Ovary (tissue), 9 donors: ENCODE measurements around the gene GOLGA2. TPM values are rescaled to one million over a fixed set of nuclear protein-coding genes. Genes with fewer than 3 reads are reported as not detected.

Experiments used
- DNase-seq, 5 donors: peaks; one replicate each; pipeline ENCODE4 v3.0.0-alpha.2; 2019 to 2020
- H3K27ac ChIP-seq, 2 donors: fragments of 200-600 bp; one replicate each; pipeline versions ENCODE4 v1.5.1 to v1.8.0; 2019 to 2022
- H3K27me3 ChIP-seq: fragments of 200-600 bp; one replicate; pipeline ENCODE4 v1.8.0; 2022
- H3K36me3 ChIP-seq: fragments of 200-600 bp; sonication (generic); one replicate; pipeline ENCODE4 v1.5.1; 2019
- H3K4me1 ChIP-seq: one replicate; pipeline ENCODE4 v1.8.1; 2013; ENCODE audit warnings: mild to moderate bottlenecking, moderate library complexity; ENCODE audit not compliant: insufficient read depth
- H3K4me3 ChIP-seq: fragments of 200-600 bp; sonication (generic); one replicate; pipeline ENCODE4 v1.5.1; 2017
- H3K9me3 ChIP-seq, 2 donors: fragments of 200-600 bp in 1 of 2; sonication (generic) in 1 of 2; one replicate each; pipeline versions ENCODE4 v1.5.1 to v1.8.1; 2013 to 2019; ENCODE audit warnings: mild to moderate bottlenecking in 1 of 2, moderate library complexity in 1 of 2
- EP300 ChIP-seq: sonication (generic); formaldehyde crosslinking; IDR thresholded peaks from one replicate; pipeline ENCODE4 v1.6.1; 2017; ENCODE audit warnings: antibody characterized with exemption
- POLR2A ChIP-seq: fragments of 450-650 bp; IDR thresholded peaks from one replicate; pipeline ENCODE4 v1.6.1; 2017; ENCODE audit warnings: antibody characterized with exemption, mild to moderate bottlenecking, moderate library complexity
- WGBS, 3 donors: extraction: QIAGEN DNeasy Blood & Tissue Kit in 1 of 3; methylation state at CpG; one replicate each; pipeline versions ENCODE4 v1.1.5 to v1.1.7; 2013 to 2017; 5-methylcytosine and 5-hydroxymethylcytosine counted together
- intact Hi-C, 4 donors: fragments of 100-400 bp; cut with DNase I; formaldehyde crosslinking; loops; one replicate each; pipeline versions ENCODE4 v1.11.0 to v1.15.1; 2022 to 2023
- polyA plus RNA-seq, 2 donors: library from polyadenylated mRNA; stranded (reverse); fragments of 200-250 nt in 1 of 2; fragments of 350-450 nt in 1 of 2; fragmentation: Illumina TruSeq in 1 of 2; extraction: RNeasy Lipid Tissue Mini Kit (QIAGEN cat#74804) in 1 of 2; gene quantifications; one replicate each; pipeline ENCODE4 v1.2.3, GENCODE V29; 2013 to 2014
- total RNA-seq, 7 donors: library from RNA; depleted of rRNA in 2 of 7; stranded (reverse); fragments of >200 nt in 2 of 7; fragmentation: NEBNext Ultra II Directional in 3 of 7; extraction: Animal tissue kit (Norgen Biotek cat#: 25700) in 3 of 7; gene quantifications; one replicate each; pipeline versions ENCODE4 v1.1.0 to v1.2.4, GENCODE V29; 2016 to 2023
- TF ChIP-seq, protein P1 (sequence below), 3 donors: fragments of 450-650 bp in 2 of 3; fragments of 200-600 bp in 1 of 3; IDR thresholded peaks; one replicate each; pipeline versions ENCODE4 v1.5.1 to v1.8.0; 2016 to 2022; ENCODE audit warnings: antibody characterized with exemption in 3 of 3, mild to moderate bottlenecking in 1 of 3
- donor health status: DM: no; HTN: no; CAD: no; lungs with moderate emphysema.
- donor health status: DM: no; HTN: no; CAD: no.
- donor health status: Bipolar disorder and iron deficiency.
- donor health status: DM: yes; HTN: yes; CAD: no.
- donor health status: DM: no; HTN: no; CAD: no.
- donor health status: DM: yes; HTN: yes; CAD: no.

GOLGA2 gene
- total and polyA plus RNA-seq, 9 donors: 53.2 to 117 (median 107) TPM

DNA sequence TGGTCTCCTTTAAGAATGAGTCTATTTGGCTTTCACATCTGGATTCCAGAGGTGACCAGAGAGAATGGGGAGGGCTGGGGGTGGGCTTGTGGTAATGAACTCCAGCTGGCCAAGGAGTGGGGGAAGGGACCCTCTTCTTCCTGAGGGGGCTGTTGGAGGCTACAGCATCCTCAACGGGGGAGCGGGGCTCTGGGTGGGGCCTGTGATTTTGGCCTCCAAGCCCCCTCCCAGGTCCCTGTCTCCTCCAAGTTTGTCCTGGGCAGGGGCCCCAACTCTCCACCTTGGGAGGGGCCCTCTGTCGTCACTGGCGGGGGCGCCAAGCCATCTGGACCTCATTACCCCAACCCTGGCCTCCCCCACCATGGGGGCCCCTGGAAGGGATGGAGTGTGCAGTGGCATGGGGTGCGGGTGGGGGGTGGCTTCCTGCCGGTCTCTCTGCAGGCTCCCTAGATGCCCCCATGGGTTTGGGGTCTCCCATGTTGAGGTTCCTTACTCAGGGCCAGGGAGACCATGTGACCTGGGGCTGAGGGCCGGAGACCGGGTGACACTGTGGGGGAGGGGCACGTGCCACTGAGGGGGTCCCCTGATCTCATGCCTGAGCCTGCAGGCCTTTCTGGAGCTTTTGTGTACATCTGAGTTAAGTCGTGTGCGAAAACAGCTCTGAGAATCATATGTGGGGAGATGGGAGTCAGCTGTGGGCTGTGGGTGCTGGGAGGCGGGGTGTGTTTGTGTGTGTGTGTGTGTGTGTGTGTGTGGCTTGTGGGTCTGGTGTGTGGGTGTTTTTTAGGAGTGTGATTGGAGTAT lies 32.4 kb downstream of the GOLGA2 start:
- TF ChIP-seq, protein P1, sequence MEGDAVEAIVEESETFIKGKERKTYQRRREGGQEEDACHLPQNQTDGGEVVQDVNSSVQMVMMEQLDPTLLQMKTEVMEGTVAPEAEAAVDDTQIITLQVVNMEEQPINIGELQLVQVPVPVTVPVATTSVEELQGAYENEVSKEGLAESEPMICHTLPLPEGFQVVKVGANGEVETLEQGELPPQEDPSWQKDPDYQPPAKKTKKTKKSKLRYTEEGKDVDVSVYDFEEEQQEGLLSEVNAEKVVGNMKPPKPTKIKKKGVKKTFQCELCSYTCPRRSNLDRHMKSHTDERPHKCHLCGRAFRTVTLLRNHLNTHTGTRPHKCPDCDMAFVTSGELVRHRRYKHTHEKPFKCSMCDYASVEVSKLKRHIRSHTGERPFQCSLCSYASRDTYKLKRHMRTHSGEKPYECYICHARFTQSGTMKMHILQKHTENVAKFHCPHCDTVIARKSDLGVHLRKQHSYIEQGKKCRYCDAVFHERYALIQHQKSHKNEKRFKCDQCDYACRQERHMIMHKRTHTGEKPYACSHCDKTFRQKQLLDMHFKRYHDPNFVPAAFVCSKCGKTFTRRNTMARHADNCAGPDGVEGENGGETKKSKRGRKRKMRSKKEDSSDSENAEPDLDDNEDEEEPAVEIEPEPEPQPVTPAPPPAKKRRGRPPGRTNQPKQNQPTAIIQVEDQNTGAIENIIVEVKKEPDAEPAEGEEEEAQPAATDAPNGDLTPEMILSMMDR (IDR thresholded peaks at IDR 0.05): no peak
- no peak for TF ChIP-seq POLR2A
- no peak for TF ChIP-seq EP300
- Histone ChIP-seq H3K27ac (no peak overlapping the region), H3K9me3 (no peaks in the 10 kb centered on the region), H3K4me1 (peaks cover 2% of the 10 kb centered on the region), H3K36me3 (no peaks in the 10 kb centered on the region), H3K4me3 (no peak overlapping the region), H3K27me3 (no peaks in the 10 kb centered on the region)
- no peak for DNase-seq
- 21 to 31% (median 29%) methylated on average over 8 to 13 of the region's 13 CpGs for WGBS, 3 donors
- intact Hi-C loops: no loop called here

DNA sequence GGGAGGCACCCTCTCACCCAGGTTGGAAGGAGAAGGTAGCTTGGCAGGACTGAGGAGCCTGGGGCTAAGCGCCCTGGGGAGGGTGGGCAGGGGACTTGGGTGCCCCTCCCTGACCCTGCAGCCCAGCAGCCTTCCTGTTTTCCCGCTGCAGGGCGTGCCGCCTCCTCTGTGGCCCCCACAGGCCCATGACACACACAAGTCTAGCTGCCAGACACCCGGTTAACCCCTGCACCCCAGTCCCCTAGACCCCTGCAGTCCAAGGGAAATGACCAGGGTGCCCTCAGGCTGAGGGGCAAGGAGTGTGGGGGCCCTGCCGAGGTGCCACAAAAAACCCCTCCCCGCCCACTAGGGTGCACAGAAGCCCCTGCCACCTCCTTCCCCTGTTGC lies 33.0 kb downstream of the GOLGA2 start:
- Histone ChIP-seq H3K27ac (no peak overlapping the region), H3K9me3 (no peaks in the 10 kb centered on the region), H3K4me1 (peaks cover 2% of the 10 kb centered on the region), H3K36me3 (no peaks in the 10 kb centered on the region), H3K4me3 (no peak overlapping the region), H3K27me3 (no peaks in the 10 kb centered on the region)
- no peak for DNase-seq
- 27 to 41% (median 37%) methylated on average over 7 of the region's 7 CpGs for WGBS, 3 donors
- no peak for TF ChIP-seq EP300
- no peak for TF ChIP-seq POLR2A
- TF ChIP-seq, protein P1 (IDR thresholded peaks at IDR 0.05): no peak
- intact Hi-C loops: no loop called here

DNA sequence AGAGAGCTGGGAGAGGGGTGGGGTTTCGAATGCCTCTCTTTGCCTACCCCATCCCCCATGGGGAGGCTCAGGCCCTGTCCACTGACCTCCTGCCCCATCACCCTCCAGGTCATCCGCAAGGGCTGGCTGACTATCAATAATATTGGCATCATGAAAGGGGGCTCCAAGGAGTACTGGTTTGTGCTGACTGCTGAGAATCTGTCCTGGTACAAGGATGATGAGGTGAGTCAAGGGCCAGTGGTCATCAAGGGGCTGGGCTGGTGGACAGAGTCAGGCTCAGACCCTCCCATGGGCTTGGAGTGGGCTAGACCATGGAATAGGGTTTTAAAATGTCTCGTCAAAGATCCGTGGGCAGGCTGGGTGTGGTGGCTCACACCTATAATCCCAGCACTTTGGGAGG lies 33.7 kb downstream of the GOLGA2 start:
- WGBS, 3 donors: 88 to 93% (median 93%) methylated on average over 4 of the region's 4 CpGs

DNA sequence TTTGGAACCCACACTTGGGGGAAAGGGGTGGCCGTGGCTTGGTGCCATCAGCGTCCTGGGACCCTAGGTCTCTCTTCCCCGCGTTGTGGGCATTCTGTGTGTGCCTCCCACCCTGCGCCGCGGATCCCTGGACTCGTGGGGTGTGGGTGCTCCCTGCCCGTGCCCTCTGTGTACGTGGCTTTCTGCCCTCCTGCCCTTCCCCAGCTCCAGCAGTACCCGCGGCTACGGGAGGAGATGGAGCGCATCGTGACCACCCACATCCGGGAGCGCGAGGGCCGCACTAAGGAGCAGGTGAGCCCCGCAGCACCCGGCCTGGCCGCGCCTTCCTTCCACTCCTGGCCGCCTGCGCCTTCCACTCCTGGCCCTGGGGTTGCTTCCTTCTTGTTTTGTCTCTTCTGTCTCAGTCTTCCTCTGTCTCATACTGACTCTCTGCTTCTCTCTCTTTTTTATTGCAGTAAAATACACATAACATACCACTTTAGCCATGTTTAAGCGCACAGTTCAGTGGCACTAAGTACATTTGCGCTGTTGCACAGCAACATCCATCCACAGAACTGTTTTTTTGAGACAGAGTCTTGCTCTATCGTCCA lies 41.9 kb downstream of the GOLGA2 start:
- H3K4me1 ChIP-seq: no peaks in the 10 kb centered on the region
- no peak overlapping the region for H3K27ac ChIP-seq
- H3K27me3 ChIP-seq: no peaks in the 10 kb centered on the region
- DNase-seq: no peak
- no peak overlapping the region for H3K4me3 ChIP-seq
- WGBS, 3 donors: 84 to 87% (median 85%) methylated on average over 28 of the region's 28 CpGs
- intact Hi-C loops: no loop called here
- H3K9me3 ChIP-seq: no peaks in the 10 kb centered on the region
- H3K36me3 ChIP-seq: no peaks in the 10 kb centered on the region
- TF ChIP-seq EP300: no peak
- no peak for TF ChIP-seq POLR2A
- TF ChIP-seq, protein P1 (IDR thresholded peaks at IDR 0.05): no peak

More for the DNA sequence above, 33.7 kb downstream of the GOLGA2 start:
- TF ChIP-seq, protein P1 (IDR thresholded peaks at IDR 0.05): no peak
- TF ChIP-seq POLR2A: no peak
- no peak for TF ChIP-seq EP300
- H3K27ac ChIP-seq: no peak overlapping the region
- H3K4me3 ChIP-seq: no peak overlapping the region
- intact Hi-C loops: no loop called here
- H3K27me3 ChIP-seq: no peaks in the 10 kb centered on the region
- H3K4me1 ChIP-seq: peaks cover 2% of the 10 kb centered on the region
- no peaks in the 10 kb centered on the region for H3K36me3 ChIP-seq
- H3K9me3 ChIP-seq: no peaks in the 10 kb centered on the region
- DNase-seq: no peak
